Astrocyte (in vitro differentiated cells and primary cell): ENCODE results near the gene NOXO1.

ENCODE experiments used
- CTCF ChIP-seq: IDR thresholded peaks from 2 replicates; pipeline ENCODE4 v1.5.1; 2011; ENCODE audit warnings: low read depth, mild to moderate bottlenecking, inconsistent platforms, low read length, moderate library complexity; ENCODE audit not compliant: insufficient read depth
- EZH2 ChIP-seq: IDR thresholded peaks from 2 replicates; pipeline ENCODE4 v1.6.1; 2012; ENCODE audit warnings: mild to moderate bottlenecking, low read length, inconsistent platforms; ENCODE audit not compliant: insufficient read depth

- TF ChIP-seq CTCF (no peak), EZH2 (no peak)
Observed at GRCh38 chr16:1966460-1966859, 14.8 kb downstream of the NOXO1 start, which contains the start of gene RNF151.
